ENCODE measurements around the gene SLC44A3. TPM values are rescaled to one million over a fixed set of nuclear protein-coding genes. Genes with fewer than 3 reads are reported as not detected.

Gene SLC44A3
- polyA plus RNA-seq, 1 of the 3 experiments (the other 2 are of a cell fraction): 2.6 TPM

GRCh38 chr1:94864821-94865220 is 44.7 kb downstream of the SLC44A3 start:
- Histone ChIP-seq H4K20me1 (ENCODE audit: insufficient read depth) (no peaks in the 10 kb centered on the region), H3K27me3 (ENCODE audit: insufficient read depth) (no peaks in the 10 kb centered on the region), H3K9ac (no peak overlapping the region; the same call in 1 of the 2 replicates), H3K4me2 (peak overlapping the region; percentile 41; the same call in 1 of the 2 replicates), H3K27ac (ENCODE audit: low read depth in 2 of 2, low read length in 1 of 2) (peak overlapping the region; percentile 90 to 98), H3K4me1 (ENCODE audit: control insufficient read depth in 1 of 2, insufficient read depth in 2 of 2, low read depth in 1 of 2, low read length in 1 of 2) (peaks cover 21 to 46% of the 10 kb centered on the region in 2 experiments), H3F3A (replicated peaks; ENCODE audit: insufficient read depth) (peaks cover 42% of the 10 kb centered on the region), H2AFZ (ENCODE audit: low read depth) (peak overlapping the region; percentile 39; the same call in 1 of the 2 replicates), H3K36me3 (replicated peaks in 1 of 2; ENCODE audit: control insufficient read depth in 1 of 2, insufficient read depth in 2 of 2, low read length in 1 of 2) (no peaks in the 10 kb centered on the region), H3K79me2 (ENCODE audit: insufficient read depth) (no peaks in the 10 kb centered on the region), H3K4me3 (ENCODE audit: low read depth in 2 of 2, low read length in 1 of 2) (no peak overlapping the region), H3K9me2 (no peaks in the 10 kb centered on the region), H3K9me3 (no peaks in the 10 kb centered on the region)
- 77% methylated on average over 9 of the region's 9 CpGs for WGBS (ENCODE audit: low lambda C conversion rate)
- ChIA-PET POLR2A (no interaction called here), CTCF (interaction anchor here (0.9 to 7.0 kb wide), 4 partner anchors 10 to 179 kb away, joined by 3 to 41 read pairs (median 21); no protein-coding TSS in a partner anchor)
- DNase-seq: no peak
- TF ChIP-seq RAD21 (IDR thresholded peaks at IDR 0.05; ENCODE audit: low read length): no peak

GRCh38 chr1:94865360-94865759 is 45.2 kb downstream of the SLC44A3 start:
- Histone ChIP-seq H3K27ac (ENCODE audit: low read depth in 2 of 2, low read length in 1 of 2) (peak overlapping the region; percentile 90 to 98), H4K20me1 (ENCODE audit: insufficient read depth) (no peaks in the 10 kb centered on the region), H3K9me2 (no peaks in the 10 kb centered on the region), H3K79me2 (ENCODE audit: insufficient read depth) (no peaks in the 10 kb centered on the region), H3K9ac (peak overlapping the region; percentile 24; the same call in 1 of the 2 replicates), H3K4me3 (ENCODE audit: low read depth in 2 of 2, low read length in 1 of 2) (no peak overlapping the region), H3K36me3 (replicated peaks in 1 of 2; ENCODE audit: control insufficient read depth in 1 of 2, insufficient read depth in 2 of 2, low read length in 1 of 2) (no peaks in the 10 kb centered on the region), H2AFZ (ENCODE audit: low read depth) (no peak overlapping the region), H3K4me2 (peak overlapping the region; percentile 41; the same call in 1 of the 2 replicates), H3K9me3 (no peaks in the 10 kb centered on the region), H3K27me3 (ENCODE audit: insufficient read depth) (no peaks in the 10 kb centered on the region), H3F3A (replicated peaks; ENCODE audit: insufficient read depth) (peaks cover 42% of the 10 kb centered on the region), H3K4me1 (ENCODE audit: control insufficient read depth in 1 of 2, insufficient read depth in 2 of 2, low read depth in 1 of 2, low read length in 1 of 2) (peaks cover 20 to 46% of the 10 kb centered on the region in 2 experiments)
- TF ChIP-seq RCOR1 (IDR thresholded peaks at IDR 0.05; ENCODE audit: low read length) (peak; percentile 70), PBX3 (IDR thresholded peaks at IDR 0.05) (peak; percentile 33; the same call in 1 of the 2 replicates), POLR2AphosphoS5 (IDR thresholded peaks at IDR 0.05; ENCODE audit: low read depth, low read length) (no peak), CHD2 (IDR thresholded peaks at IDR 0.05; ENCODE audit: low read length, partially characterized antibody) (peak; percentile 33), TCF12 (IDR thresholded peaks at IDR 0.05) (peak; percentile 77)
- TF ChIP-seq, protein P1, sequence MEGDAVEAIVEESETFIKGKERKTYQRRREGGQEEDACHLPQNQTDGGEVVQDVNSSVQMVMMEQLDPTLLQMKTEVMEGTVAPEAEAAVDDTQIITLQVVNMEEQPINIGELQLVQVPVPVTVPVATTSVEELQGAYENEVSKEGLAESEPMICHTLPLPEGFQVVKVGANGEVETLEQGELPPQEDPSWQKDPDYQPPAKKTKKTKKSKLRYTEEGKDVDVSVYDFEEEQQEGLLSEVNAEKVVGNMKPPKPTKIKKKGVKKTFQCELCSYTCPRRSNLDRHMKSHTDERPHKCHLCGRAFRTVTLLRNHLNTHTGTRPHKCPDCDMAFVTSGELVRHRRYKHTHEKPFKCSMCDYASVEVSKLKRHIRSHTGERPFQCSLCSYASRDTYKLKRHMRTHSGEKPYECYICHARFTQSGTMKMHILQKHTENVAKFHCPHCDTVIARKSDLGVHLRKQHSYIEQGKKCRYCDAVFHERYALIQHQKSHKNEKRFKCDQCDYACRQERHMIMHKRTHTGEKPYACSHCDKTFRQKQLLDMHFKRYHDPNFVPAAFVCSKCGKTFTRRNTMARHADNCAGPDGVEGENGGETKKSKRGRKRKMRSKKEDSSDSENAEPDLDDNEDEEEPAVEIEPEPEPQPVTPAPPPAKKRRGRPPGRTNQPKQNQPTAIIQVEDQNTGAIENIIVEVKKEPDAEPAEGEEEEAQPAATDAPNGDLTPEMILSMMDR (IDR thresholded peaks at IDR 0.05): no peak
- no peak for DNase-seq
- ChIA-PET CTCF (interaction anchor here (0.6 to 7.0 kb wide), 8 partner anchors 11 to 178 kb away, joined by 3 to 41 read pairs (median 3); no protein-coding TSS in a partner anchor), POLR2A (no interaction called here)
- WGBS (ENCODE audit: low lambda C conversion rate): 78% methylated on average over 4 of the region's 4 CpGs

Measured in SK-N-SH (cell line).